Endodermal cell (in vitro differentiated cells): ENCODE data around the gene HOXD9. TPM values are rescaled to one million over a fixed set of nuclear protein-coding genes. Genes with fewer than 3 reads are reported as not detected.
A peak's percentile ranks its signal among the peaks of the same experiment; 100 is the strongest.

Experiments used
- DNase-seq: peaks from one replicate; pipeline ENCODE4 v3.0.0-alpha.2; 2017
- H3K27ac ChIP-seq: 2 replicates; pipeline ENCODE4 v1.5.1; 2013; ENCODE audit warnings: mild to moderate bottlenecking, low read depth, low read length, moderate library complexity
- H3K27me3 ChIP-seq: 2 replicates; pipeline ENCODE4 v1.6.1; 2013; ENCODE audit warnings: mild to moderate bottlenecking, low read length, moderate library complexity; ENCODE audit not compliant: insufficient read depth, control insufficient read depth, poor library complexity, severe bottlenecking
- H3K36me3 ChIP-seq: 2 replicates; pipeline ENCODE4 v1.7.0; 2013; ENCODE audit warnings: mild to moderate bottlenecking, low read length, moderate library complexity; ENCODE audit not compliant: control insufficient read depth, insufficient read depth
- H3K4me1 ChIP-seq: one replicate; pipeline ENCODE4 v1.7.0; 2013; ENCODE audit warnings: low read length; ENCODE audit not compliant: control insufficient read depth, insufficient read depth
- H3K4me3 ChIP-seq: 2 replicates; pipeline ENCODE4 v1.5.1; 2013; ENCODE audit warnings: mild to moderate bottlenecking, low read length, moderate library complexity
- H3K9ac ChIP-seq: 2 replicates; pipeline ENCODE4 v1.6.1; 2013; ENCODE audit warnings: mild to moderate bottlenecking, low read length, moderate library complexity; ENCODE audit not compliant: poor library complexity, severe bottlenecking; ENCODE audit errors: extremely low read depth
- H3K9me3 ChIP-seq: 2 replicates; pipeline ENCODE4 v1.6.1; 2013; ENCODE audit warnings: mild to moderate bottlenecking, low read length, moderate library complexity; ENCODE audit not compliant: control insufficient read depth
- H3K27ac Mint-ChIP-seq: 2 replicates; pipeline ENCODE4 v1.8.0; 2020; ENCODE audit warnings: mixed read lengths
- H3K27me3 Mint-ChIP-seq: 2 replicates; pipeline ENCODE4 v1.8.0; 2021; ENCODE audit warnings: mild to moderate bottlenecking, mixed read lengths; ENCODE audit not compliant: insufficient read depth
- H3K36me3 Mint-ChIP-seq: 2 replicates; pipeline ENCODE4 v1.8.0; 2020; ENCODE audit warnings: low read depth, mixed read lengths
- H3K4me1 Mint-ChIP-seq: 2 replicates; pipeline ENCODE4 v1.8.0; 2020; ENCODE audit warnings: mixed read lengths
- H3K4me3 Mint-ChIP-seq: 2 replicates; pipeline ENCODE4 v1.8.0; 2020; ENCODE audit warnings: mild to moderate bottlenecking, moderate library complexity, mixed read lengths
- H3K9me3 Mint-ChIP-seq: 2 replicates; pipeline ENCODE4 v1.8.0; 2020; ENCODE audit warnings: mild to moderate bottlenecking, mixed read lengths
- WGBS, 2 experiments: methylation state at CpG; one replicate each; pipeline versions ENCODE4 v1.1.5 to v1.1.7; 2013; ENCODE audit warnings: missing lambda C conversion rate in 2 of 2, mixed read lengths in 1 of 2; ENCODE audit not compliant: insufficient coverage in 1 of 2, insufficient read length in 1 of 2; 5-methylcytosine and 5-hydroxymethylcytosine counted together
- total RNA-seq, 2 donors: library from RNA; stranded (reverse); fragmentation: NEBNext Ultra II Directional in 1 of 2; extraction: Animal tissue kit (Norgen Biotek cat#: 25700) in 1 of 2; gene quantifications; 2 replicates in 1 of 2; 3 replicates in 1 of 2; pipeline ENCODE4 v1.2.1, GENCODE V29; 2021
- TF ChIP-seq, protein P1 (sequence below): fragments of 200-600 bp; sonication (generic); conservative IDR thresholded peaks from 2 replicates; pipeline ENCODE4 v1.5.0; 2021; ENCODE audit warnings: antibody characterized with exemption, mild to moderate bottlenecking

HOXD9 gene
- total RNA-seq, 2 donors from 2014 or later, result not detected

DNA sequence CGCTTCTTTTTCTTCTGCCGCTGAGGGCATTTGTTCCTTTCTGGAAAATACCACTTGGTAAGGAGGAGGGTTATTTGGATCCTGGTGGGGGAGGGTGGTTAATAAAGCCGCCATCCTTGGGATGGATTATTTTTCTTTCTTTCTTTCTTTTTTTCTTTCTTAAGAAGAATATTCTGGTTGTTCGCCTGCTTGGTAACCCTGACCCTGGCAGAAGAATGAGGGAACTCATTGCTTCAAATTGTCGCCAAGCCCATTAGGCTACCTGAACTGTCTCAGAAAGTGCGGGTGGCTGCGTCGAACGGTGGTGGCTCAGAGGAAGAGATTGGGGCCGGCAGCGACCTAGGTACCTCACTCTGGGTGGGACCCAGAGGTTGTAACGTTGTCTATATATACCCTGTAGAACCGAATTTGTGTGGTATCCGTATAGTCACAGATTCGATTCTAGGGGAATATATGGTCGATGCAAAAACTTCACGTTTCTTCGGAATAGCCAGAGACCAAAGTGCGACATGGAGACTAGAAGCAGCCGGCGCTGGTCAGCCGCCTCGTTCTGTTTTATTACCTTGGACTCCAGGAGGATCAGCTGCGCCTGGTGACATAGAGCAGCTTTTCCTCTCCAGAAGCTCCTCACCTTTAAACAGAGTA, 27.5 kb downstream of the HOXD9 start:
- Mint-ChIP-seq H3K4me1 (peaks cover 8% of the 10 kb centered on the region), H3K27ac (no peak overlapping the region), H3K36me3 (no peaks in the 10 kb centered on the region), H3K27me3 (peaks cover 100% of the 10 kb centered on the region), H3K4me3 (no peak overlapping the region), H3K9me3 (no peaks in the 10 kb centered on the region)
- 11 to 14% methylated on average over 21 to 23 of the region's 24 CpGs for WGBS, 2 experiments
- H3K4me1 ChIP-seq, result no peaks in the 10 kb centered on the region
- no peak overlapping the region for H3K4me3 ChIP-seq
- H3K27ac ChIP-seq, result no peak overlapping the region
- H3K9me3 ChIP-seq, result no peaks in the 10 kb centered on the region
- H3K9ac ChIP-seq, result no peak overlapping the region
- TF ChIP-seq, protein P1, sequence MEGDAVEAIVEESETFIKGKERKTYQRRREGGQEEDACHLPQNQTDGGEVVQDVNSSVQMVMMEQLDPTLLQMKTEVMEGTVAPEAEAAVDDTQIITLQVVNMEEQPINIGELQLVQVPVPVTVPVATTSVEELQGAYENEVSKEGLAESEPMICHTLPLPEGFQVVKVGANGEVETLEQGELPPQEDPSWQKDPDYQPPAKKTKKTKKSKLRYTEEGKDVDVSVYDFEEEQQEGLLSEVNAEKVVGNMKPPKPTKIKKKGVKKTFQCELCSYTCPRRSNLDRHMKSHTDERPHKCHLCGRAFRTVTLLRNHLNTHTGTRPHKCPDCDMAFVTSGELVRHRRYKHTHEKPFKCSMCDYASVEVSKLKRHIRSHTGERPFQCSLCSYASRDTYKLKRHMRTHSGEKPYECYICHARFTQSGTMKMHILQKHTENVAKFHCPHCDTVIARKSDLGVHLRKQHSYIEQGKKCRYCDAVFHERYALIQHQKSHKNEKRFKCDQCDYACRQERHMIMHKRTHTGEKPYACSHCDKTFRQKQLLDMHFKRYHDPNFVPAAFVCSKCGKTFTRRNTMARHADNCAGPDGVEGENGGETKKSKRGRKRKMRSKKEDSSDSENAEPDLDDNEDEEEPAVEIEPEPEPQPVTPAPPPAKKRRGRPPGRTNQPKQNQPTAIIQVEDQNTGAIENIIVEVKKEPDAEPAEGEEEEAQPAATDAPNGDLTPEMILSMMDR, result no peak
- DNase-seq, result no peak
- H3K27me3 ChIP-seq, result peaks cover 100% of the 10 kb centered on the region
- no peaks in the 10 kb centered on the region for H3K36me3 ChIP-seq

GRCh38 chr2:176150584-176151441, 28.3 kb downstream of the HOXD9 start:
- Histone ChIP-seq H3K36me3 (no peaks in the 10 kb centered on the region), H3K4me3 (peak overlapping the region; percentile 53), H3K9me3 (no peaks in the 10 kb centered on the region), H3K9ac (no peak overlapping the region), H3K27me3 (peaks cover 100% of the 10 kb centered on the region), H3K27ac (no peak overlapping the region), H3K4me1 (no peaks in the 10 kb centered on the region)
- no peaks in the 10 kb centered on the region for H3K36me3 Mint-ChIP-seq
- peaks cover 8% of the 10 kb centered on the region for H3K4me1 Mint-ChIP-seq
- no peak for DNase-seq
- WGBS, 2 experiments, result 0 to 21% methylated on average over 1 to 14 of the region's 14 CpGs
- TF ChIP-seq, protein P1, result no peak
- peak overlapping the region; percentile 38 for H3K4me3 Mint-ChIP-seq
- no peak overlapping the region for H3K27ac Mint-ChIP-seq
- peaks cover 100% of the 10 kb centered on the region for H3K27me3 Mint-ChIP-seq
- H3K9me3 Mint-ChIP-seq, result no peaks in the 10 kb centered on the region

- TF ChIP-seq, protein P1, result no peak
- Mint-ChIP-seq H3K36me3 (no peaks in the 10 kb centered on the region), H3K4me1 (peaks cover 8% of the 10 kb centered on the region), H3K27me3 (peaks cover 100% of the 10 kb centered on the region), H3K4me3 (peak within 1 kb of the TSS; percentile 38), H3K27ac (no peak within 1 kb of the TSS), H3K9me3 (no peaks in the 10 kb centered on the region)
- Histone ChIP-seq H3K27me3 (peaks cover 100% of the 10 kb centered on the region), H3K4me1 (no peaks in the 10 kb centered on the region), H3K9me3 (no peaks in the 10 kb centered on the region), H3K4me3 (peak within 1 kb of the TSS; percentile 53), H3K9ac (no peak within 1 kb of the TSS), H3K27ac (no peak within 1 kb of the TSS), H3K36me3 (no peaks in the 10 kb centered on the region)
- peak; percentile 78 for DNase-seq
- 5 to 6% methylated on average over 16 to 55 of the region's 55 CpGs for WGBS, 2 experiments
Measured at GRCh38 chr2:176151442-176152287, 29.1 kb downstream of the HOXD9 start, which contains the start of gene HOXD4. HOXD4 (plus strand) TSS chr2:176151550; CDS start chr2:176151634, 84 bp downstream.
